Measurements from ENCODE around the gene FSTL5.

Gene FSTL5

DNA sequence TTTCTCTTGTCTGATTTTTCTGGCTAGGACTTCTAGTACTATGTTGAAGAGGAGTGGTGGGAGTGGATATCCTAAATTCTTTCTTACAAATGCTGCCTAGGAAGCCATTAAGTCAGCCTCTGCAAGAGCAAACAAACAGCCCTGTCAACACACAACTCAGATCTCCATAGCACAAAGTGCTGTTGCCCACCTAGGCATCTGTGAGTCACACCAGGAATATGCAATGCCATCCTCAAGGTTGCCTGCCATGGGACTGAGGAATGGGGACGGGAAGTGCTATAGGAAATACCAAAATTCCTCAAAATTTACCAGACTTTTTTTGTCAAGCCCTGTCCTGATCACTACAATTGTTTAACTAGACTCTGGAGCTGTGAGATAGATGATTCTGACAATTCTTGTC, 466.9 kb downstream of the FSTL5 start:
- DNase-seq = no peak

DNA sequence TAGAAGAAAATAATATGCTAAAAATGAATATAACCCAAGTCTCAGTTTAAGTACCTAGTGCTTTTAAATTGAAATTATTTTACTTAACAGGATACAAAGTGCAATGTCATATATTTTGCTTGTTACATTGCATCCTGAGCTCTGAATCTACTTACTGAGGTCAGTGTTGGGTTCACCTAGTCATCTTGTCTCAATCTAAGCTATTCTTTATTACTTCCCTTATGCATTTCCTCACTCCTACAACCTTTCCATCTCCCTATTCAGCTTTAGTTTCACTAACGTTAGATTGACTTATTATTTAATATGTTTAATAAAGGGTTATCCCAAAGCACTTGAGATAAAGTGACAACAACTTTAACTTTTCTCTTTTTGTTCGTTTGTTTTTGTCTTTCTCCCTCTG, 483.7 kb downstream of the FSTL5 start:
- DNase-seq = no peak

DNA sequence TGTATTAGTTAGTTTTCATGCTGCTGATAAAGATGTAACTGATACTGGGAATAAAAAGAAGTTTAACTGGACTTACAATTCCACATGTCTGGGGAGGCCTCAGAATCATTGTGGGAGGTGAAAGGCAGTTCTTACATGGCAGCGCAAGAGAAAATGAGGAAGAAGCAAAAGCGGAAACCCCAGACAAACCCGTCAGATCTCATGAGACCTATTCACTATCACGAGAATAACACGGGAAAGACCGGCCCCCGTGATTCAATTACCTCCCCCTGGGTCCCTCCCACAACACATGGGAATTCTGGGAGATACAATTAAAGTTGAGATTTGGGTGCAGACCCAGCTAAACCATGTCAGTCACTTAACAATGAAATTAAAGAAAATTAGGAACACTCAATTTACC, 499.1 kb downstream of the FSTL5 start:
- DNase-seq = no peak

DNA sequence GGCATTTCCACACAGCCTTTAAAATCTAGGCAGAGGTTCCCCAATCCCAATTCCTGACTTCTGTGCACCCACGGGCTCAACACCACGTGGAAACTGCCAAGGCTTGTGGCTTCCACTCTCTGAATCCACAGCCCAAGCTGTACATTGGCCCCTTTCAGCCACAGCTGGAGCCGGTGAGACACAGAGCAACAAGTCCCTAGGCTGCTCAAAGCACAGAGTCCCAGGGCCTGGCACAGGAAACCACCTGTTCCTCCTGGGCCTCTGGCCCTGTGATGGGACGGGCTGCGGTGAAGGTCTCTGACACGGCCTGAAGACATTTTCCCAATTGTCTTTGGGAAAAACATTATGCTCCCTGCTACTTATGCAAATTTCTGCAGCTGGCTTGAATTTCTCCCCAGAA, 500.0 kb downstream of the FSTL5 start:
- no peak for DNase-seq

DNA sequence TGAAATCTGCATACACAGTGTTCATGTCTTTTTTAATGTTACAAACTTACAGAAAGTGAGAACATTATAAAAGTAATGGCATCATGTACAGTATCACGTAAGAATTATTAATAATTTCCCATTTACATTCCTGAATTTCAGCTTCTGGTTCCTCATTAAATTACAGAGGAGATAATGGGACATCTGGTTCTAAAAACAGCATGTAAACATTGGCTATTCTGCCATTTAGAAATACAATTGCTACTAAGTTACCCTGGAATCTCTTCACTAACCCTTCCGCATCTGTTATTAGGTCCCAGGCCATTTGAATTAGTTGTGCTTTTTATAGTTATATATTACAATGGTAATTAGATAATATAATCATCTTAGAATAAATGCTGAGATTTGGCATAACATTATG, 505.1 kb downstream of the FSTL5 start:
- no peak for DNase-seq

DNA sequence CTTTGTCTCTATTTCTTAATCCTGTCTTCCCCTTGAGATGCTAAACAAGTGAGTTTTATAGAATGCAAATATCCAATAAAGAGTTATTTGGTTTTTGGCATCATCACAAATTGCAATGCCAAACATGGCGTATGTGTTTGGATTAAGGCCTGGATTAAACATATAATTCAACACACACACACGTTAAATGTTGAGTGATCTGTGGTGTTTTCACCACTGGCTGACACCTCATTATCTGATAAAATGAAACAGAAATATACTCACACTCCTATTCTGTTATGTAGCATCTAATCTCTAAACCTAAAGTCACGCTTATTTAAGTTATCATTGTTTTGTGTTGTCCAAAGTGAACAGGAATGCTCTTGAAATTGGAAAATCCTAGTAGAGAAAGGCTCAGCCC, 506.2 kb downstream of the FSTL5 start:
- DNase-seq = no peak

DNA sequence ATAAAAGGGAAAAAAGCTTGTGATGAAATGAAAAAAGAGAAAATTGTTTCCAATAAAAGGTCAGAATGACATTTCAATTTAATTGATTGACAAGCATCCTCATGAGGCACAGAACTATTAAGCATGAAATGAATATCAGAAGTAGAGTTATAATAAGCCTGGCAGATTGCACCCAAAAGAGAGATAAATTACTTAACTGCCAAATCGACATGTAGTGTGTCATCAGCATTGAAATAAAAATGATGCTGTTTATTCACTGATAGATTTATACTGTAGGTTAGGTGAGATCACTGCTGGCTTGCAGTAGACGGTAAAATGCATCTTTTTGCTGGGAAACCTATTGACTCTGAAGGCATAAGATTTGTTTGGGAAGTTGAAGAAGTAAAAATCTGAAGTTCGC, 507.2 kb downstream of the FSTL5 start:
- no peak for DNase-seq

DNA sequence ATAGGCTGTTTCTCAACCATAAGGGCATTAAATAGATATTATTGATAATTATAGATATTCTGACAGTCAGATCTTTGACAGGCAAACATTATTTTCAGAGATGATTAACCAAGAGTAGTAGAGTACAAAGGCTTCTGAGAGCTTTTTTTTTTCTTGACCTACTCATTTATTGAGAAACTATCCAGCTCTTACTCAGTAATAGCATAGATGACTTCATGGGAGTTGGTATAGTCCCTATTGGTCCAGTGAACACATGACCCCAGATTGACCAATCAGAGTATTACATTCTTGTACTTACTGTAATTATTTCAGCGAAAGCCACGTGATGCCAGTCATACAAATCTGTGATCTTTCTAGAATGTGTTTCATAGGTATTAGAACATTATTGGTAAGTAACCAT, 508.7 kb downstream of the FSTL5 start:
- no peak for DNase-seq

DNA sequence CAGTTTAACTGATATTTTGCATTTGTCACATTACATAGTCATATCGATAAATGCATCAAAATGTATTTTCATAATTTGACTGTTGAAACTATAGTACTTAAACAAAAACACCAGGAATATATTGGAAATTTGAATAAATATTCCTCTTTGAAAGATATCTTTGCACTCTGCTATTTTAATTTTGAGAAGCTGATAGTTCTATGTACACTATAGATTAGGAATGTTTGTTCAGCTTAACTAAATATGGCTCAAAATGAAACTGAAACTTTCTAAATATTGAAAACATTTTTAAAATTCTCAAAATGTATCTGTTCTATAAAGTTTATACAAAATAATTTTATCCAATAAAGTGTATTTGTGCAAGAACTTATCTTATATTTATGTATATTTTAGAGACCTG, 510.1 kb downstream of the FSTL5 start:
- no peak for DNase-seq

DNA sequence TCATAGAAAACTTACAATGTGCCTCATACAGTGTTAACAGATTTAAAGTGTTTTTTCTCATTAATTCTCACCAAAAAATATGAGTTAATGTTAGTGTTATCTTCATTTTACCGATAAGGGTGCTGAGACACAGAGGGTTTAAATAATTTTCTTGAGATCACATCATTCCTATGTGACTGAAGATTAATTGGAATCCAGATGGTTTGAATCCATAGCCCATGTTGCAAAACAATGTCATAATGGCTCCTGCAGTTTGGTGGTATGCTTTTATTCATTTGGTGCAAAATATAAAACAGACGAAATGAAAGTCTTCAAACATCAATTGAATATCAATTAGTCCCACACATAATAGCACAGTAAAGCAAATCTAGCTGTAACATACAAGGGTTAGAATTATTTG, 512.2 kb downstream of the FSTL5 start:
- DNase-seq = no peak

DNA sequence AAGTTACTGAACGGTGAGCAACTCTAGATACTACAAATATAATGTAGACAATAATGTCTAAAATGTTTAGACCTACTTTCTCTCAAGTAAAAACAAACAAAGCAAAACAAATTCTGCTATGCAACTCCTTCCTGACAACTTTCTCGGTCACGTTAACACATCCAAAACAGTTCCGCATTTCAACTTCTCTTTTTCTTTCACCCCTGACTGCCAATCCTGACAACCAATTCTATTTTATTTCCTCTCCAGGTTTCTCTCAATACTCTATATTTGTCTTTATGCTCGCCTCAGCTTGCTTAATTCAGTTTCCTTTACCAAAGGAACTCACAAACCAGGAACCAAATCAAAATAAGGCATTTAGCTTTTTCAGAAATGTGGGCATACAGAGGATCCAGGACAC, 513.0 kb downstream of the FSTL5 start:
- DNase-seq = no peak

DNA sequence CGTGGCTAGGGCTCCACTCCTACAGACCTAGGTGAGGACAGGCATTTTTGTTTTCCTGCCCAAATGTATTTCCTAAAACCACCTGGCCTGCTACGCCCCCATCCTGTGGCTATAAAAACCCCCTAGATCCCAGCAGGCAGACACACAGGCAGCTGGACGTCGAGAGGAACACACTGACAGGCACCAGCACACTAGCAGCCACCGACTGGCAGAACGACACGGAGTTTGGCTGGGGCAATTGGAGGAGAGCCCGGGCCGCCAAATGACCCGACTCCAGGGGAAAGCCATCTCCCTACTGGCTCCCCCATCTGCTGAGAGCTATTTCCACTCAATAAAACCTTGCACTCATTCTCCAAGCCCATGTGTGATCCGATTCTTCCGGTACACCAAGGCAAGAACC, 516.0 kb downstream of the FSTL5 start:
- DNase-seq = no peak

DNA sequence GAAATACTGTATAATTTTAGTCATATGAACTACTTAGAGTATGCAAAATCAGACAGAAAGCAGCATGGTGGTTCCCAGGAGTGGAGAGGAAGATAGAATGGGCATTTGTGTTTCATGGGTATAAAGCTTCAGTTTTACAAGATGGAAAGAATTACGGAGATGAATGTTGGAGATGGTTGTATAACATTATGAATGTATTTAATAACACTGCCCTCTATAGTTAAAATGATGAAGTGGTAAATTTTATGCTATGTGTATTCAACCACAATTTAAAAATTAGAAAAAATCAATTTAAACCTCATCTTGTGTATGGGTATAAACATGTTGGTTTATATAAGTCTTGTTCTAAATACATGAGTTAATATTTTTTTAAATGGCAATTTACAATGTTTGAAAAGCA, 521.1 kb downstream of the FSTL5 start:
- no peak for DNase-seq

DNA sequence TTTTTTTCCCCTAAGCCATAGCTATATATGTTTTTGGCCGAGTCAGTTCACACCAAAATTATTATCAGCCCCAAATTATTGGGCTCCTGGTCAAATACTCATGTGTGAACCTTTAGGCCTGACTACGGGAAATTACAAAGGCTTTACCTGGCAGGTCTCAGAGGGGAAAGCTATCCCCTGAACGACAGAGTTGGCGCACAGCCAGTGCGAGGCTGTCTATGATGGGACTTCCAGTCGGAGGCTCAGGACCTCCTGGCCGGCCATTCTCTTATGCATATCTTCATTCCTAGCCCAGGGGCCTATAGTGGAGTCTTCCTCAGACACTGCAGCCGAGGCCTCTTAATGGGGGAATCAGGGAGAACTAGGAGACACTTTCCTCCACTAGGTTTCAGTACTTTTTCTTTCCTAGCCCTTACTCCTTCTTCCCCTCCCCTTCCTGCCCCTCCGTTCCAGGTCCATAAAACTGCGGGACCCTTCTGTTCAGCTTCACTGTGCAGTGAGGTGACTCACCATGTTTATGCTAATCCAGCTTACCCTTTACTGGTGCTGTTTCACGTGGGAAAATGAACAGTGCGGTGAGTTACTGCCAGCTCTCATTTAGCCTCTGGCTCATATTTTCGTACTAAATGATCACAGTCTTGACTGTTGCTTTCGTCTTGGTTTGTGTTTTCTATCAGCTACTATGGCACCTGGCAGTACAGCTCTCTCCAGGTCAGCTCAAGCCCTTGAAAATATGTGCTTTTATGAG, 533.9 kb downstream of the FSTL5 start:
- no peak for DNase-seq

DNA sequence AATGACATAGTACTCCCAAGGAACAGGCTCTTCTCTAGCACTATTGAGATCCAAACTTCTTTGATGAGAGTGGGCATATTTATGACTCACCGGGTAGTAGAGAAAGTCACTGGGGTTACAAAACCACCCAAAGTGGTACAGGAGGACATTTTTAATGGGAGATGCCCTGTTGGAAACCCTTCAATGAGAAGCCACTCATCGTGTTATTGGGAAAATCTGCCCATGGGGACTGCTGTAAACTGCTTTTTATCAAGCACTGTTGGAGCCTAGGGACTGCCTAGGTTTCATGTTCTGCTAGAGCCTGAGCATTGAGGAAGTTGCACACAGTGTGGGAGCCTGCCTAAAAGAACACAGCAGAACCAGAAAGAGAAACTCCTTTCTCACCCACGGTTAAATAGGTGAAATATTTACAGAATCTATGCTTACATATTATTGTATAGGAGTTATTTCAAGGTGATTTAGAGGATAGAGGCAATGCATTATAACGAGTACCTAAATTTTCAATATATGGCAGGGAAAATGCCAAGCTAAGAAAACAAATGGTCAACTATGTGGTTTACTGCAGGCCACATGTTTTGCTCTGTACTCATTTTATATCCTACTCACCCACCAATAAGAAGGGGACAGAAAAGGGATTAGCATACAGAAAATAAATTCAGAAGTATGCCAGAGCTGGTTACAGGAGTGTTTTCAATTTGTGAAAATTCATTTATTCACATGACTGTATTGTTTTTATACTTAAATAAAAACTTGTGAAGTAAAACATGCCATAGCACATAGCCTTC, 559.1 kb downstream of the FSTL5 start:
- no peak for DNase-seq

DNA sequence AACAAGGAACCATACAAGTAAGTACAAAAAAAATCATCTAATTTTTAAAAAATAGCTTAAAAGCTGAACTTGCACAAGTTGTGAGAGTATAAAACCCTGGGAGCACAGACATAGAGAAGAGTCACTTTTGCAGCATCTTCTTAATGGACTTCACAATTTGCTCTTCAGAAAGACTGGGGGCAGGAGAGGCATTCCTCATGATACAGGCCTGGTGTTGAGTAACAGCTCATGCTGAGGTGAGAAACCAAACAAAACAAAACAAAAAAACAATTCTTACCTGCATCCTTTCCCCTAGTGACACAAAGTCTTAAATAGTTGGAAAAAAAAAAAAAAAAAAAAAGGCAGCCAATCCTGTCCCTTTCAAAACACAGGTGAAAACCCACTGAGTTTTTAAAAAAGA, 562.8 kb downstream of the FSTL5 start:
- DNase-seq = no peak

DNA sequence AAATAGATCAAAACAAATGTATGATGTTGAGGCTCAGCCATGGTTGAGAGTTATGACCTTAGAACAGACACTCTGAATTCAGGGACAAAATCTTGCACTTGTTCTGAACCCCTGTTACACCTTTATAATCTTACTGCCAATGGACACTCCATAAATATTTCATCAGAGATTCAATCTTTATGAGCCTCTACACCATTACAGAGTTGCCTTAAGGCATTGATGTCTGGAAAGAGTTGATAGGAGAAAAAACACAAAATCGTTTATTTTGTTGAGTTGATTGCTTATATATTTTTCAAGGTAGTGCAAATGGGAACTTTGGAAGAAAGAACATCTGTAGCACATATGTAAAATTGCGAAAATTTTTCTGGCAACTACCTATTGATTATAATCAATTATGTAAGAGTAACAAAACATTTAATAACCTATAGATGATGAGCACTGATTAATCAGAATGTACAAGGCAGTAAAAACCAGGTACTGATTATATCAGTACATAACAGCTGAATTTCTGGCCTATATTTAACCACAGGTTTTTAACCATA, 568.5 kb downstream of the FSTL5 start:
- DNase-seq = no peak

DNA sequence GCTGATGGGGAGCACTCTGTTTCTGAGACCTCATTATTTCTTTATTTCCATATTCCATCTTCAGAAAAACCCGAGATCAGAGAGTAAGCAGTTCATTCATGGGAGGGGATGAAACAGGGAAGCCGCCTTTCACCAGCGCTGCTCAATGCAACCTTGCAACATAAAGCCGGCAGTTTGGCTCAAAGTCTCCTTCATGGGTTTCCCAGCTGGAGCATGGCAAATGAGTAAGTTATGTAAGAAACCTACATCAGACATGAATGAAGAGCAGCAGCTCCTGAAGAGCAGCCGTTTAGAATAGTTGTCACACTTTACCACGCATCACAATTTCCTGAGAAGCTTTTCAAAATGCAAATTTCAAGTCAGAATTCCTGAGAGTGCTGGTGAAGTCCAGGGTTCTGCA, 578.8 kb downstream of the FSTL5 start:
- no peak for DNase-seq

DNA sequence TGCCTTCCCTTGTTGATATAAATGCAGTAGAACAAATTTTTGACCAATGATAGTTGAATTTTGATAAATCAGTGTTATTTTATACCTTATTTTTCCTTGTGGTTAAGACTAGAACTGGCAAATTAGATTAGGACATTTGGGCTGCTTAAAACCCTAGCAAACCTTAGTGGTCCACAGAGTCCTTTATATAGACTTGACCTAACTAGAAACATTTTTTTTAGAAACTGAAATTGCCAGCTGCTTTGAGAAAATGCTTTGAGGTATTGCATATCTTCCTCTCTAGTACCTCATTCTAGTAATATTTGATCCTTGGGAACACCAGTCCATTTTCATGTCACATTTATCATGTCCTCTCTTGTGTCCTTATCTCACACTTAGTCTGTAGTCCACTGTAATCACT, 580.3 kb downstream of the FSTL5 start:
- DNase-seq = no peak

DNA sequence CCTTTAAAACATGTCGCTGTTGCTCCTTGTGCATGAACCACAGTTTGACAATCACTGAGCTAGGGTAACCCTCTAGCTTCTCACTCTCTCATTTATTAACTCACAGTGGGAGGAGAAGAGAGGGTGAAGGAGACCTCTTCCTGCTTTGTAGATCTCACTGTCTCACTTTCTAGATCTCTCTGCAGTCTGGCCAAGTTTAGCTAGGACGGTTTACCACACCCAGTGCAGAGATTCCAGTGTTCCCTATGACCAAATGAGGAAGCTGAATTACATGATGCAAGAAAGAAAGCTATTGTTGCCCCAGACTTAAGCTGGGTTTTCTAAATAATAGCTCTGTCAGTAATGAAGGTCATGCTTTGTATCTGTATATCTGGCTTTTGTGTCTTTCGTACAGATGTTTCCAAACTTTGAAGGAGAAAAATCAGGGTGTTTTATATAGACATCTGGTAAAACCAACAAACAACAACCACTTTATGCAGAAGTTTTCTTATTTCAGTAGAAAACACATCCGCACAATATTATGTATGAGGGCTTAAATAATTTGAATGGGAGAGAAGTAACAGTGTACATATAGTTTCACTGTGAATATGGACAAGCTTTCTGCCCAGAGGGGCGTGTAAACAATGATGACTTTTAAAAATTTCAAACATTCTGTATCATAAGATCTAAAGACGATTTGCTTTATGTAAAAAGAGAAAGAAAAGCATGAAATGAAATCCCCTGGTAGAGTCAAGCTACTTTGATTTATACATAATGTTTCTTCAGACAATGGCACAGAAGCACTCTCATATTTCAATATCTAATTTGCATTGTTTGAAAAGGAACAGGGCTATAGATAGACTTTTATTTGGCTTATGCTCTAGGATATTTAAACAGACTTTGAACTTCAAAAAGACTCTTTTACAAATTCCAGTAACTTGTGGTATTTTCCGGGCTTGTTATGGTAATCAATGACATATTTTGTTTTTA, 582.3 kb downstream of the FSTL5 start:
- DNase-seq = no peak

DNA sequence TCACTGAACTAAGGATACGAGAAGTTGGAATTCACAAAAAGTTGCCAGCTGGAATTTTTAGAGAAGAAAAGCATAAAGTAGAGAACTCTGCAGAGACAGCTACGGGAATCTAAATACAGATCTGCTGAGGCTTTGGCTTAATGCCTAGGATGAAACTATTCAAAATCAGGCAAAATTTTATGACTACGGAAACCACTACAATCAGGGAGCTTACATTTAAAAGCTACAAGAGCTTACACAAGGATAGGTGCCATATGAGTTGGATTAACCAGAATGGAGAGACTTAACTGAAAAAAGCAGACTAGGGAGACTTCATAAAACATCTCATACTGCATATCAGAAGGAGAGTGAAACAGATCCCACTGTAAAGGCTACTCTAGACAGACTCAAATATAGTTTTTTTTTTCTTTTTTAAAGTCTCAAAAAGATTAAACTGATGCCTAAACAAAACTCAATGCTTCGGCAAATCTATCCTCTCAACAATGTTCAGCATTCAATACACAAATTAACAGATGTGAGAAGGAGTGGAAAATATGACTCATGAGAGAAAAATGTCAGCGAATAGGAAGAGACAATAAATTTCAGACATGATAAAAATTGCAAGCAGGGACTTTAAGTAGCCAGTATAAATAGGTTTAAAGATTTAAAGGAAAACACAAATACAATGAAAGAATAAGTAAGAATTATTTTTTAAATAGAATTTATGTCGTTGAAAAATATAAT, 586.1 kb downstream of the FSTL5 start:
- no peak for DNase-seq

DNA sequence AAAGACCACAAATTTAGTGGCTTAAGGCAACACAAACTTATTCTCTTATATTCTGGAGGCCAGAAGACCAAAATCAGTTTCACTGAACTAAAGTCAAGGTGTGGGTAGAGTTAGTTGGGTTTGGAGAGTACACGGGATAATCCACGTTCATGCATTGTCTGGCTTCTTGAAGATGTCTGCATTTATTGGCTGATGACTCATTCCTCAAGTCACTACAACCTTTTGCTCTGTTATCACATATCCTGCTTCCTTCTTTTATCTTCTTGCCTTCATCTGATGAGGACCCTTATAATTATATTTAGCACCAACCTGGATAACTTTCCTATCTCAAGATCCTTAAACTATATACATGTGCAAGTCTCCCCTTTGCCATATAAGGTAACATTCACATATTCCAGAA, 590.0 kb downstream of the FSTL5 start:
- DNase-seq = no peak
